Hepatocyte (in vitro differentiated cells): ENCODE data around the gene FOSL2. TPM values are rescaled to one million over a fixed set of nuclear protein-coding genes. Genes with fewer than 3 reads are reported as not detected.

ENCODE experiments used
- DNase-seq: peaks from one replicate; pipeline ENCODE4 v3.0.0-alpha.2; 2016; ENCODE audit warnings: low spot score
- H2AFZ ChIP-seq: fragments of 200-600 bp; sonication (generic); 2 replicates; pipeline ENCODE4 v1.6.0; 2016; ENCODE audit warnings: antibody characterized with exemption, mild to moderate bottlenecking
- H3K27ac ChIP-seq: fragments of 200-600 bp; sonication (generic); 2 replicates; pipeline ENCODE4 v1.5.1; 2016; ENCODE audit warnings: mild to moderate bottlenecking
- H3K27me3 ChIP-seq: fragments of 200-600 bp; sonication (generic); 2 replicates; pipeline ENCODE4 v1.6.1; 2016
- H3K36me3 ChIP-seq: fragments of 200-600 bp; sonication (generic); replicated peaks from 2 replicates; pipeline ENCODE4 v1.5.1; 2016; ENCODE audit warnings: low read depth; ENCODE audit not compliant: insufficient read depth
- H3K4me1 ChIP-seq: fragments of 200-600 bp; sonication (generic); 2 replicates; pipeline ENCODE4 v1.5.1; 2016; ENCODE audit warnings: mild to moderate bottlenecking, moderate library complexity; ENCODE audit not compliant: insufficient read depth
- H3K4me2 ChIP-seq: fragments of 200-600 bp; sonication (generic); 2 replicates; pipeline ENCODE4 v1.6.0; 2016
- H3K4me3 ChIP-seq: fragments of 200-600 bp; sonication (generic); 2 replicates; pipeline ENCODE4 v1.5.1; 2016; ENCODE audit warnings: mild to moderate bottlenecking
- H3K79me2 ChIP-seq: fragments of 200-600 bp; sonication (generic); 2 replicates; pipeline ENCODE4 v1.6.0; 2017; ENCODE audit warnings: mild to moderate bottlenecking
- H3K9me2 ChIP-seq: fragments of 200-600 bp; sonication (generic); replicated peaks from 2 replicates; pipeline ENCODE4 v1.6.0; 2017; ENCODE audit warnings: mild to moderate bottlenecking; ENCODE audit not compliant: insufficient read depth
- H3K9me3 ChIP-seq: fragments of 200-600 bp; sonication (generic); 2 replicates; pipeline ENCODE4 v1.5.1; 2016; ENCODE audit warnings: low read depth, mild to moderate bottlenecking
- H4K20me1 ChIP-seq: fragments of 200-600 bp; sonication (generic); 2 replicates; pipeline ENCODE4 v1.6.0; 2016; ENCODE audit warnings: mild to moderate bottlenecking; ENCODE audit not compliant: insufficient read depth, poor library complexity, severe bottlenecking
- CTCF ChIP-seq: fragments of 200-600 bp; sonication (generic); IDR thresholded peaks from 2 replicates; pipeline ENCODE4 v1.5.1; 2016; ENCODE audit warnings: antibody characterized with exemption, mild to moderate bottlenecking; ENCODE audit not compliant: poor library complexity
- EZH2 ChIP-seq: fragments of 200-600 bp; sonication (generic); IDR thresholded peaks from 2 replicates; pipeline ENCODE4 v1.6.1; 2016; ENCODE audit warnings: antibody characterized with exemption, mild to moderate bottlenecking, borderline replicate concordance
- EZH2phosphoT487 ChIP-seq: fragments of 200-600 bp; sonication (generic); IDR thresholded peaks from one replicate; pipeline ENCODE4 v1.6.1; 2018; ENCODE audit warnings: antibody characterized with exemption, mild to moderate bottlenecking, low read depth, moderate library complexity; ENCODE audit not compliant: unreplicated experiment, severe bottlenecking
- WGBS: methylation state at CpG from one replicate; pipeline ENCODE4 v1.1.6; 2016; ENCODE audit warnings: low lambda C conversion rate; ENCODE audit errors: missing lambda C conversion rate; 5-methylcytosine and 5-hydroxymethylcytosine counted together
- polyA plus RNA-seq: library from polyadenylated mRNA; unstranded; fragments of >200 nt; fragmentation: Nextera tagmentation; extraction: Ambion mirVana; gene quantifications from 2 replicates; pipeline ENCODE4 v1.2.1, GENCODE V29; 2016
- total RNA-seq: library from RNA; depleted of rRNA; stranded (reverse); fragments of >200 nt; gene quantifications from 2 replicates; pipeline ENCODE4 v1.2.3, GENCODE V29; 2014

FOSL2 gene
- total and polyA plus RNA-seq, 2 experiments from 2014 or later: 91.1 to 148 TPM

- H3K79me2 ChIP-seq: no peaks in the 10 kb centered on the region
- H3K4me1 ChIP-seq: peaks cover 6% of the 10 kb centered on the region
- no peak overlapping the region for H3K4me2 ChIP-seq
- H3K9me3 ChIP-seq: peaks cover 7% of the 10 kb centered on the region
- no peaks in the 10 kb centered on the region for H4K20me1 ChIP-seq
- TF ChIP-seq EZH2 (no peak), CTCF (no peak), EZH2phosphoT487 (no peak)
- no peaks in the 10 kb centered on the region for H3K36me3 ChIP-seq
- H3K27me3 ChIP-seq: no peaks in the 10 kb centered on the region
- WGBS: 81% methylated on average over 6 of the region's 6 CpGs
- H2AFZ ChIP-seq: no peak overlapping the region
- DNase-seq: no peak
- no peaks in the 10 kb centered on the region for H3K9me2 ChIP-seq
- no peak overlapping the region for H3K27ac ChIP-seq
- H3K4me3 ChIP-seq: no peak overlapping the region
These were observed 38.2 kb downstream of the FOSL2 start for GRCh38 chr2:28430788-28431418.

- no peaks in the 10 kb centered on the region for H3K27me3 ChIP-seq
- H2AFZ ChIP-seq: no peak overlapping the region
- H3K4me1 ChIP-seq: peaks cover 14% of the 10 kb centered on the region
- no peak overlapping the region for H3K4me2 ChIP-seq
- no peak for TF ChIP-seq EZH2
- no peak for TF ChIP-seq EZH2phosphoT487
- no peak for TF ChIP-seq CTCF
- 94% methylated on average over 4 of the region's 4 CpGs for WGBS
- H3K9me2 ChIP-seq: no peaks in the 10 kb centered on the region
- peaks cover 7% of the 10 kb centered on the region for H3K9me3 ChIP-seq
- no peak overlapping the region for H3K27ac ChIP-seq
- H3K79me2 ChIP-seq: no peaks in the 10 kb centered on the region
- no peak overlapping the region for H3K4me3 ChIP-seq
- no peaks in the 10 kb centered on the region for H4K20me1 ChIP-seq
- no peaks in the 10 kb centered on the region for H3K36me3 ChIP-seq
- no peak for DNase-seq
These were observed 39.1 kb downstream of the FOSL2 start for GRCh38 chr2:28431741-28432140.

- H3K4me2 ChIP-seq: no peak overlapping the region
- 93% methylated on average over 8 of the region's 8 CpGs for WGBS
These were observed 39.7 kb downstream of the FOSL2 start for GRCh38 chr2:28432362-28432761.

More at GRCh38 chr2:28432362-28432761, 39.7 kb downstream of the FOSL2 start:
- H3K9me3 ChIP-seq: peaks cover 7% of the 10 kb centered on the region
- no peak for DNase-seq
- no peak overlapping the region for H3K27ac ChIP-seq
- no peaks in the 10 kb centered on the region for H4K20me1 ChIP-seq
- H3K4me1 ChIP-seq: peaks cover 21% of the 10 kb centered on the region
- no peaks in the 10 kb centered on the region for H3K9me2 ChIP-seq
- H2AFZ ChIP-seq: no peak overlapping the region
- no peaks in the 10 kb centered on the region for H3K27me3 ChIP-seq
- TF ChIP-seq CTCF (no peak), EZH2 (no peak), EZH2phosphoT487 (no peak)
- H3K4me3 ChIP-seq: no peak overlapping the region
- no peaks in the 10 kb centered on the region for H3K79me2 ChIP-seq
- H3K36me3 ChIP-seq: no peaks in the 10 kb centered on the region
